Naive thymus-derived CD4-positive, alpha-beta T cell (primary cell): ENCODE measurements around the gene PCDHB9. TPM values are rescaled to one million over a fixed set of nuclear protein-coding genes. Genes with fewer than 3 reads are reported as not detected.
A peak's percentile ranks its signal among the peaks of the same experiment; 100 is the strongest.
"Not testable (repeated sequence)": the region's sequence is repeated elsewhere in the genome, so short reads cannot be mapped to it uniquely, and the experiment has no call there.

Experiments
- ATAC-seq: fragments of 150-1000 bp; cut with Tn5 transposase; 2 replicates; pipeline ENCODE4 v1.10.0; 2021; ENCODE audit warnings: mild to moderate bottlenecking, moderate library complexity
- CTCF ChIA-PET: fragments of 350-600 bp; sonication (Branson Sonifier 250); formaldehyde crosslinking; loops from one replicate; lab custom pipeline; 2021; ENCODE audit warnings: antibody characterized with exemption; lab: Charles Lee
- POLR2A ChIA-PET: fragments of 350-600 bp; sonication (Branson Sonifier 250); formaldehyde crosslinking; loops from one replicate; lab custom pipeline; 2021; ENCODE audit warnings: antibody characterized with exemption, inconsistent platforms; lab: Charles Lee
- DNase-seq, 9 donors: peaks; one replicate each; pipeline versions ENCODE4 v3.0.0 to v3.0.0-alpha.2; 2020 to 2022; ENCODE audit warnings: mixed read lengths in 1 of 9
- H3K27ac ChIP-seq: one replicate; pipeline ENCODE4 v1.7.0; 2013; ENCODE audit warnings: mild to moderate bottlenecking, low read depth, low read length, moderate library complexity
- H3K27me3 ChIP-seq, 2 donors: one replicate each; pipeline ENCODE4 v1.7.0; 2013; ENCODE audit warnings: low read length in 2 of 2, mild to moderate bottlenecking in 2 of 2, moderate library complexity in 2 of 2; ENCODE audit not compliant: control insufficient read depth in 2 of 2, insufficient read depth in 2 of 2
- H3K36me3 ChIP-seq, 3 experiments: 1 replicate in 2 of 3; 2 replicates in 1 of 3; pipeline ENCODE4 v1.7.0; 2013; ENCODE audit warnings: low read length in 3 of 3, mild to moderate bottlenecking in 3 of 3, moderate library complexity in 1 of 3; ENCODE audit not compliant: insufficient read depth in 3 of 3, control insufficient read depth in 2 of 3
- H3K4me1 ChIP-seq, 2 donors: one replicate each; pipeline ENCODE4 v1.7.0; 2013; ENCODE audit warnings: low read length in 2 of 2, mild to moderate bottlenecking in 2 of 2, moderate library complexity in 1 of 2; ENCODE audit not compliant: control insufficient read depth in 2 of 2, insufficient read depth in 2 of 2
- H3K4me3 ChIP-seq: 2 replicates; pipeline ENCODE4 v1.7.0; 2013; ENCODE audit warnings: mild to moderate bottlenecking, low read length
- H3K9me3 ChIP-seq, 3 experiments: 1 replicate in 2 of 3; 2 replicates in 1 of 3; pipeline ENCODE4 v1.7.0; 2013; ENCODE audit warnings: low read length in 3 of 3; ENCODE audit not compliant: control insufficient read depth in 2 of 3
- H3K27ac Mint-ChIP-seq, 9 donors: one replicate each; pipeline ENCODE4 v1.8.0; 2020 to 2022; ENCODE audit warnings: mixed read lengths in 9 of 9, mild to moderate bottlenecking in 8 of 9, moderate library complexity in 5 of 9, inconsistent platforms in 2 of 9
- H3K27me3 Mint-ChIP-seq, 5 donors: one replicate each; pipeline ENCODE4 v1.8.0; 2021 to 2022; ENCODE audit warnings: mixed read lengths in 5 of 5, mild to moderate bottlenecking in 1 of 5
- H3K36me3 Mint-ChIP-seq, 5 donors: one replicate each; pipeline ENCODE4 v1.8.0; 2020 to 2022; ENCODE audit warnings: mixed read lengths in 5 of 5, mild to moderate bottlenecking in 3 of 5, inconsistent platforms in 1 of 5
- H3K4me1 Mint-ChIP-seq, 7 donors: one replicate each; pipeline ENCODE4 v1.8.0; 2020 to 2022; ENCODE audit warnings: mixed read lengths in 7 of 7, mild to moderate bottlenecking in 3 of 7, inconsistent platforms in 1 of 7
- H3K4me3 Mint-ChIP-seq, 10 donors: one replicate each; pipeline ENCODE4 v1.8.0; 2020 to 2022; ENCODE audit warnings: mild to moderate bottlenecking in 10 of 10, mixed read lengths in 10 of 10, moderate library complexity in 6 of 10, inconsistent platforms in 2 of 10
- H3K9me3 Mint-ChIP-seq, 11 donors: one replicate each; pipeline ENCODE4 v1.8.0; 2020 to 2022; ENCODE audit warnings: mixed read lengths in 11 of 11, mild to moderate bottlenecking in 4 of 11, inconsistent platforms in 1 of 11, moderate library complexity in 1 of 11
- intact Hi-C, 2 donors: fragments of 100-400 bp; cut with micrococcal nuclease; formaldehyde crosslinking; loops; one replicate each; pipeline ENCODE4 v1.15.1; 2023
- polyA plus RNA-seq, 2 donors: library from polyadenylated mRNA; unstranded; fragments of 300-500 nt; fragmentation: Illumina TruSeq; gene quantifications; one replicate each; pipeline ENCODE4 v1.2.3, GENCODE V29; 2021
- total RNA-seq, 6 experiments: library from RNA in 5 of 6; stranded (reverse) in 5 of 6; gene quantifications; 1 replicate in 5 of 6; 2 replicates in 1 of 6; pipeline ENCODE4 v1.2.3 and lab custom pipeline; 2021 to 2026

PCDHB9 gene
- total and polyA plus RNA-seq, 7 experiments from 2014 or later = 1.2 TPM; not detected in 6

DNA sequence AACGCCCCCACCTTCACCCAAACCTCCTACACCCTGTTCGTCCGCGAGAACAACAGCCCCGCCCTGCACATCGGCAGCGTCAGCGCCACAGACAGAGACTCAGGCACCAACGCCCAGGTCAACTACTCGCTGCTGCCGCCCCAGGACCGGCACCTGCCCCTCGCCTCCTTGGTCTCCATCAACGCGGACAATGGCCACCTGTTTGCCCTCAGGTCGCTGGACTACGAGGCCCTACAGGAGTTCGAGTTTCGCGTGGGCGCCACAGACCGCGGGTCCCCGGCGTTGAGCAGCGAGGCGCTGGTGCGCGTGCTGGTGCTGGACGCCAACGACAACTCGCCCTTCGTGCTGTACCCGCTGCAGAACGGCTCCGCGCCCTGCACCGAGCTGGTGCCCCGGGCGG, 37.9 kb downstream of the PCDHB9 start:
- H3K27ac ChIP-seq, CTCF ChIA-PET, H3K27me3 ChIP-seq, H3K4me1 ChIP-seq, POLR2A ChIA-PET, H3K4me3 ChIP-seq, H3K4me3 Mint-ChIP-seq, ATAC-seq, H3K27ac Mint-ChIP-seq, DNase-seq, H3K4me1 Mint-ChIP-seq, H3K36me3 ChIP-seq, H3K9me3 ChIP-seq, intact Hi-C loops: not testable (repeated sequence)
- Mint-ChIP-seq H3K27me3 (peaks cover 2 to 76% (median 57%) of the 10 kb centered on the region in 5 donors), H3K9me3 (peaks cover 0 to 80% (median 26%) of the 10 kb centered on the region in 11 donors), H3K36me3 (peaks cover 0 to 21% (median 0%) of the 10 kb centered on the region in 5 donors)

DNA sequence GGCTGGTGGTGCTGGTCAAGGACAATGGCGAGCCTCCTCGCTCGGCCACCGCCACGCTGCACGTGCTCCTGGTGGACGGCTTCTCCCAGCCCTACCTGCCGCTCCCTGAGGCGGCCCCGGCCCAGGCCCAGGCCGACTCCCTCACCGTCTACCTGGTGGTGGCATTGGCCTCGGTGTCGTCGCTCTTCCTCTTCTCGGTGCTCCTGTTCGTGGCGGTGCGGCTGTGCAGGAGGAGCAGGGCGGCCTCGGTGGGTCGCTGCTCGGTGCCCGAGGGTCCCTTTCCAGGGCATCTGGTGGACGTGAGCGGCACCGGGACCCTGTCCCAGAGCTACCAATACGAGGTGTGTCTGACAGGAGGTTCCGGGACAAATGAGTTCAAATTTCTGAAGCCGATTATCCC, 38.5 kb downstream of the PCDHB9 start:
- H3K27ac ChIP-seq, intact Hi-C loops, H3K4me1 Mint-ChIP-seq, H3K4me1 ChIP-seq, H3K36me3 ChIP-seq, ATAC-seq, POLR2A ChIA-PET, H3K27me3 ChIP-seq, CTCF ChIA-PET, H3K27ac Mint-ChIP-seq, H3K4me3 Mint-ChIP-seq, H3K9me3 ChIP-seq, H3K4me3 ChIP-seq, DNase-seq: not testable (repeated sequence)
- peaks cover 0 to 78% (median 23%) of the 10 kb centered on the region in 11 donors for H3K9me3 Mint-ChIP-seq
- H3K27me3 Mint-ChIP-seq = peaks cover 2 to 71% (median 52%) of the 10 kb centered on the region in 5 donors
- H3K36me3 Mint-ChIP-seq = peaks cover 0 to 16% (median 0%) of the 10 kb centered on the region in 5 donors

DNA sequence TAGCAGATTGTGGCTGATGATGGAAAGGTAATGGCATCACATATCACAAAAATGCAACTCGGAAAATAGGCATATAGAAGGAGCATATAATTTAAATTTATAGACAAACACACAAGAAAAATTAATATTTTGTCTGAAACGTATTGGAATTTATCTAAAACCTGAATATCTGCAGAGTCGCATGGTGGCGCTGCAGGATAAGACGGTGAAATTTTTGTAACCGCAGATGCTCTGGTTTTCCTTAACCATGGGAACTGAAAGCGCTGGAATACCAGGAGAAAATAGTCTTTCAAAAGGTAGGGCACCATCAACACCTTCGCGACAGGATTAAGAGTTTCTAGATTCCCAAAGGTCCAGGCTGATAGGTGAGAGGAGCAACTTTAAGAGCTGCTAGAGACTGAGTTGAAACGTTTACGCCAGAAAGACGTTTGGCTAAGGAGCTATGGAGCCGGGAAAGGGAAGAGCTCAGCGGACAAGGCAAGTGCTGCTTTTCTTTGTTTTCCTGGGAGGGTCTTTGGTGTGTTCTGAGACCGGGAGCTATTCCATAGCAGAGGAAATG, 47.2 kb downstream of the PCDHB9 start:
- no peak overlapping the region for H3K4me3 ChIP-seq
- intact Hi-C loops = loop anchor here in 1 of 2 donors (10.0 kb wide), 1 partner anchor 131 kb away; the partner anchor contains the start of gene PCDHGA5
- Mint-ChIP-seq H3K4me3 (peak overlapping the region in 1 of 10 donors; percentile 13), H3K27me3 (peaks cover 7 to 50% (median 41%) of the 10 kb centered on the region in 5 donors), H3K27ac (no peak overlapping the region), H3K36me3 (peaks cover 2 to 15% (median 4%) of the 10 kb centered on the region in 5 donors), H3K9me3 (peaks cover 5 to 82% (median 45%) of the 10 kb centered on the region in 11 donors), H3K4me1 (no peaks in the 10 kb centered on the region)
- ATAC-seq (no peak), DNase-seq (no peak)
- no peaks in the 10 kb centered on the region for H3K36me3 ChIP-seq
- ChIA-PET CTCF (no interaction called here), POLR2A (no interaction called here)
- H3K9me3 ChIP-seq = peaks cover 0 to 24% (median 7%) of the 10 kb centered on the region in 3 experiments
- H3K27ac ChIP-seq = no peak overlapping the region
- no peaks in the 10 kb centered on the region for H3K4me1 ChIP-seq
- peaks cover 0 to 4% of the 10 kb centered on the region in 2 donors for H3K27me3 ChIP-seq

DNA sequence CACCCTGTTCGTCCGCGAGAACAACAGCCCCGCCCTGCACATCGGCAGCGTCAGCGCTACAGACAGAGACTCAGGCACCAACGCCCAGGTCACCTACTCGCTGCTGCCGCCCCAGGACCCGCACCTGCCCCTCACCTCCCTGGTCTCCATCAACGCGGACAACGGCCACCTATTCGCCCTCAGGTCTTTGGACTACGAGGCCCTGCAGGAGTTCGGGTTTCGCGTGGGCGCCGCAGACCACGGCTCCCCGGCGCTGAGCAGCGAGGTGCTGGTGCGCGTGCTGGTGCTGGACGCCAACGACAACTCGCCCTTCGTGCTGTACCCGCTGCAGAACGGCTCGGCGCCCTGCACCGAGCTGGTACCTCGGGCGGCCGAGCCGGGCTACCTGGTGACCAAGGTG, 49.0 kb downstream of the PCDHB9 start:
- H3K4me3 ChIP-seq, H3K27ac ChIP-seq, H3K4me1 ChIP-seq, H3K4me1 Mint-ChIP-seq, POLR2A ChIA-PET, H3K36me3 ChIP-seq, H3K27me3 ChIP-seq, ATAC-seq, DNase-seq, CTCF ChIA-PET: not testable (repeated sequence)
- intact Hi-C loops = loop anchor here in 1 of 2 donors (10.0 kb wide), 1 partner anchor 129 kb away; the partner anchor contains the start of gene PCDHGA5
- Mint-ChIP-seq H3K27ac (peak overlapping the region in 1 of 9 donors; percentile 52), H3K27me3 (peaks cover 7 to 67% (median 58%) of the 10 kb centered on the region in 5 donors), H3K4me3 (peak overlapping the region in 1 of 10 donors; percentile 37), H3K9me3 (peaks cover 15 to 91% (median 61%) of the 10 kb centered on the region in 11 donors), H3K36me3 (peaks cover 2 to 29% (median 8%) of the 10 kb centered on the region in 5 donors)
- H3K9me3 ChIP-seq = peaks cover 0 to 37% (median 7%) of the 10 kb centered on the region in 3 experiments

DNA sequence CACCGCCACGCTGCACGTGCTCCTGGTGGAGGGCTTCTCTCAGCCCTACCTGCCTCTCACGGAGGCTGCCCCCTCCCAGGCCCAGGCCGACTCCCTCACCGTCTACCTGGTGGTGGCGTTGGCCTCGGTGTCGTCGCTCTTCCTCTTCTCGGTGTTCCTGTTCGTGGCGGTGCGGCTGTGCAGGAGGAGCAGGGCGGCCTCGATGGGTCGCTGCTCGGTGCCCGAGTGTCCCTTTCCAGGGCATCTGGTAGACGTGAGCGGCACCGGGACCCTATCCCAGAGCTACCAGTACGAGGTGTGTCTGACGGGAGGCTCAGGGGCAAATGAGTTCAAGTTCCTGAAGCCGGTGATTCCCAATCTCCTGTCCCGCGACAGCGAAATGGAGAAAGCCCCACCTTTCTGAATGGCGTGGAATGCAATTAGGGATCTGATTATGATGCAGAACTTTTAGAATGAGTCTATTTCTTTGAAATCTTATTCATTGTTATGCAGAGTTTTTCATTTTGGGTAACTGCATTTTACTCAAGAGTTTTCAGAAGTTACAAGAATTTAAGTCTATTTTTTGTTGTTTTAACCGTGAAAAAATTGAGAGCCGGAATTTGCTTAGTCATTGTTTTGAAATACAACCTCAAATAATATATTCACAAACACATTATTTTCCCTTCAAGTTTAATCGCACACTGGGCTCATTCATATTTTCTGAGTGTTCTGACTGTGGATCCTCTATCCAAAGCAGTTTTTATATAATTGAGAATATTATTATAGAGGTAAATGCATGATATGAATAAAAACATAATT, 49.8 kb downstream of the PCDHB9 start:
- peaks cover 16 to 89% (median 59%) of the 10 kb centered on the region in 11 donors for H3K9me3 Mint-ChIP-seq
- CTCF ChIA-PET = no interaction called here
- H3K27me3 ChIP-seq = peaks cover 0 to 4% of the 10 kb centered on the region in 2 donors

More for the DNA sequence above, 49.8 kb downstream of the PCDHB9 start:
- Mint-ChIP-seq H3K4me1 (no peaks in the 10 kb centered on the region), H3K36me3 (peaks cover 2 to 26% (median 11%) of the 10 kb centered on the region in 5 donors), H3K27me3 (peaks cover 7 to 70% (median 56%) of the 10 kb centered on the region in 5 donors), H3K27ac (peak overlapping the region in 1 of 9 donors; percentile 80), H3K4me3 (peak overlapping the region in 1 of 10 donors; percentile 28)
- POLR2A ChIA-PET = no interaction called here
- H3K4me3 ChIP-seq = no peak overlapping the region
- intact Hi-C loops = loop anchor here in 1 of 2 donors (10.0 kb wide), 1 partner anchor 128 kb away; the partner anchor contains the start of gene PCDHGA5
- H3K27ac ChIP-seq = no peak overlapping the region
- DNase-seq (no peak), ATAC-seq (no peak)
- H3K4me1 ChIP-seq = no peaks in the 10 kb centered on the region
- H3K9me3 ChIP-seq = peaks cover 0 to 45% (median 7%) of the 10 kb centered on the region in 3 experiments
- H3K36me3 ChIP-seq = no peaks in the 10 kb centered on the region
